Naive thymus-derived CD8-positive, alpha-beta T cell (primary cell): ENCODE results near the gene PRKCB. TPM values are rescaled to one million over a fixed set of nuclear protein-coding genes. Genes with fewer than 3 reads are reported as not detected.

Source experiments
- ATAC-seq, 2 donors: fragments of 150-1000 bp; cut with Tn5 transposase in 1 of 2; sonication (Bioruptor Pico), chemical (Tn5 transposase) in 1 of 2; 1 replicate in 1 of 2; 2 replicates in 1 of 2; pipeline ENCODE4 v1.10.0; 2021; ENCODE audit warnings: mild to moderate bottlenecking in 2 of 2, moderate library complexity in 2 of 2
- POLR2A ChIA-PET: fragments of 350-600 bp; sonication (Branson Sonifier 250); formaldehyde crosslinking; loops from one replicate; lab custom pipeline; 2021; ENCODE audit warnings: antibody characterized with exemption; lab: Charles Lee
- DNase-seq, 10 donors: peaks; one replicate each; pipeline versions ENCODE4 v3.0.0 to v3.0.0-alpha.2; 2020 to 2022
- H3K27ac Mint-ChIP-seq, 10 donors: one replicate each; pipeline ENCODE4 v1.8.0; 2020 to 2022; ENCODE audit warnings: mild to moderate bottlenecking in 10 of 10, mixed read lengths in 10 of 10, moderate library complexity in 4 of 10, inconsistent platforms in 1 of 10
- H3K27me3 Mint-ChIP-seq, 5 donors: one replicate each; pipeline ENCODE4 v1.8.0; 2021 to 2022; ENCODE audit warnings: mixed read lengths in 5 of 5
- H3K36me3 Mint-ChIP-seq, 3 donors: one replicate each; pipeline ENCODE4 v1.8.0; 2020 to 2022; ENCODE audit warnings: mixed read lengths in 3 of 3, mild to moderate bottlenecking in 2 of 3, inconsistent platforms in 1 of 3
- H3K4me1 Mint-ChIP-seq, 4 donors: one replicate each; pipeline ENCODE4 v1.8.0; 2021 to 2022; ENCODE audit warnings: mixed read lengths in 4 of 4
- H3K4me3 Mint-ChIP-seq, 10 donors: one replicate each; pipeline ENCODE4 v1.8.0; 2020 to 2022; ENCODE audit warnings: mild to moderate bottlenecking in 10 of 10, mixed read lengths in 10 of 10, moderate library complexity in 6 of 10, inconsistent platforms in 1 of 10
- H3K9me3 Mint-ChIP-seq, 9 donors: one replicate each; pipeline ENCODE4 v1.8.0; 2020 to 2022; ENCODE audit warnings: mixed read lengths in 9 of 9, mild to moderate bottlenecking in 3 of 9, inconsistent platforms in 1 of 9, moderate library complexity in 1 of 9
- polyA plus RNA-seq, 3 donors: library from polyadenylated mRNA; unstranded; fragments of 300-500 nt; fragmentation: Illumina TruSeq; gene quantifications; one replicate each; pipeline ENCODE4 v1.2.3, GENCODE V29; 2021
- total RNA-seq, 8 experiments: library from RNA in 2 of 8; stranded (reverse) in 2 of 8; gene quantifications; one replicate each; pipeline ENCODE4 v1.2.3 and lab custom pipeline; 2021 to 2026

Gene PRKCB
- total and polyA plus RNA-seq, 5 experiments from 2014 or later, result 57.2 to 142 (median 123) TPM

DNA sequence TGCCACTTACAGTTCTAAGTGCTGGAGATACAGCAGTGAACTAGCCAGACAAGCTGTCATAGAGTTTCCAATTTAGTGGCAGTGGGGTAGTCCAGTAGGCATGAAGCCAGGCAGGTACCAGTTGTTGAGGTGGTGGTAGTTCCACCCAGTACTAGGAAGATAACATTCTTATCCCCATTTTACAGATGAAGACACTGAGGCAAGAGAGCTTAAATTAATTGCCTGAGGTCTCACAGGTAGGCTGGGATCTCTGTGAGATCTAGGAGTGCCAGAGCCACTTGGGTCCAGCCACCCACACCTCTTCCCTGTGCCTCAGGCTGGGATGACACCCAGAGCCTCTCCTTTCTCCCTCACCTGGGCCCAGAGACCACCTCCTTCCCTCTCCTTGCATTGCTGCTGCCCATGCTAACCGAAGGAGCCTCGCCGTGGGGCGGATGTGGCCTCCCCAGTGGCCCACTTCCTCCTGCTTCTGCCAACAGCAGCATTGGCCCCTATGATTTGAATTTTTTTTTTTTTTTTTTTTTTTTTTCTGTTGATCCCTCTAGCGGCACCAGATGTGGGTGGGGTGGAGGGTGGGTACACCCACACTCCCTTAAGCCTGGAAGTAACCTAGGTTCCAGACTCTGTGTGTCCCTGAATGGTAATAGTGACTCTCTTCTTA lies 114.0 kb downstream of the PRKCB start:
- H3K27me3 Mint-ChIP-seq, result no peaks in the 10 kb centered on the region
- peak overlapping the region; percentile 37 to 82 (median 79) for H3K4me3 Mint-ChIP-seq
- POLR2A ChIA-PET, result interaction anchor here (0.6 to 3.1 kb wide), 16 partner anchors 10 to 126 kb away, joined by 3 to 30 read pairs (median 3); no protein-coding TSS in a partner anchor
- H3K4me1 Mint-ChIP-seq, result peaks cover 67 to 98% (median 96%) of the 10 kb centered on the region in 4 donors
- peak overlapping the region; percentile 87 to 97 (median 93) for H3K27ac Mint-ChIP-seq
- ATAC-seq (peak; percentile 70 to 75), DNase-seq (peak; percentile 49 to 92 (median 78))
- H3K9me3 Mint-ChIP-seq, result no peaks in the 10 kb centered on the region
- H3K36me3 Mint-ChIP-seq, result no peaks in the 10 kb centered on the region

DNA sequence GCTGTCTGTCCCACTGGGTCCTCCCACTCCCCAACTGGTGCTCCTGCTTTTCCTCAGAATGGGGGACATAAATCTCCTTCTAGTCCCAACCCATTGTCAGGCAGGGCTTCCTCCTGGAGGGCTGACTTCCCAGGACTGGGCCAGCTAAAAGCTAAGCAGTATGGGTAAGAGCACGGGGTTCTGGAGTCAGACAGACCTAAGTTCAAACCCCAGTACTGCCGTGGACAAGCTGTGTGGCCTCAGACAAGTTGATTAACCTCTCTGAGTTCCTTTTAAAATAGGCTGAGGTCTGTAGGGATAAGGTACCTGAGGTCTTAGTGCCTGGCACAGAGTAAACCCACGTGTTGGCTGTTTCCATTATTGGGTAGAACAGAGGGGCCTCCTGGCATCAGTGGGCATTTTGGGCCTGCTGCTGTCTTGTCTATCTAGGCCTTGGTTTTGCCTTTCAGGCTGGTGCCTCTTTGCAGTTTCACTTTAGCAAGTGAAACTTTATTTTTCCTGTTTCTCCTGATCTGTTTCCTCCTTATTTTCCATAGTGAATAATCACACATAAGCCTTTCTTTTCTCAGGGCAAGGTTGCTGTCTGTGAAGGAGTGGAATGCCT lies 114.6 kb downstream of the PRKCB start:
- peaks cover 62 to 98% (median 96%) of the 10 kb centered on the region in 4 donors for H3K4me1 Mint-ChIP-seq
- H3K4me3 Mint-ChIP-seq, result peak overlapping the region; percentile 55 to 82 (median 79)
- POLR2A ChIA-PET, result interaction anchor here (0.8 to 3.1 kb wide), 11 partner anchors 9 to 113 kb away, joined by 3 to 30 read pairs (median 3); no protein-coding TSS in a partner anchor
- no peaks in the 10 kb centered on the region for H3K27me3 Mint-ChIP-seq
- no peaks in the 10 kb centered on the region for H3K9me3 Mint-ChIP-seq
- peak overlapping the region; percentile 87 to 97 (median 93) for H3K27ac Mint-ChIP-seq
- DNase-seq, result no peak
- peak in 1 of 2 donors; percentile 3 for ATAC-seq
- no peaks in the 10 kb centered on the region for H3K36me3 Mint-ChIP-seq

DNA sequence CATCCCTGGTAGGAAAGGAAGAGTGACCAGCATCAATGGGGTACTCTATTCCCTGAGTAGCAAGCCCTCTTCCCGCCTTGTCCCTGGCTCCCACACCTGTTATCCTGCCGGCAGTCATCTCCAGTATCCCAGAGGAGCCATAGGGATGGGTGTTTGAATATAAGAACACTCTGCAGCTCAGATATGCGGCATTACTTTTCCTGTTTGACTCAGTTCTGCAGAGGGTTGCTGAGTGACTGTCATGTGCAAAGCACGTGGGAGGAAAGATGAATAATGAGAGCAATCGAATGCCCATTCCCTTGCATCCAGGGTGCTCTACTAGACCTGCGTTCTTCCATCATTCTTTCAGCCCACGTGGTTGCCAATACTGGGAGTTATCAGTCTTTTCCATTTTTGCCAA lies 115.1 kb downstream of the PRKCB start:
- POLR2A ChIA-PET, result interaction anchor here (1.0 to 3.1 kb wide), 6 partner anchors 9 to 77 kb away, joined by 3 to 30 read pairs (median 3); no protein-coding TSS in a partner anchor
- H3K4me3 Mint-ChIP-seq, result peak overlapping the region; percentile 55 to 82 (median 76)
- peaks cover 58 to 98% (median 95%) of the 10 kb centered on the region in 4 donors for H3K4me1 Mint-ChIP-seq
- H3K27ac Mint-ChIP-seq, result peak overlapping the region; percentile 87 to 97 (median 93)
- no peaks in the 10 kb centered on the region for H3K27me3 Mint-ChIP-seq
- H3K36me3 Mint-ChIP-seq, result no peaks in the 10 kb centered on the region
- DNase-seq (no peak), ATAC-seq (no peak)
- no peaks in the 10 kb centered on the region for H3K9me3 Mint-ChIP-seq

DNA sequence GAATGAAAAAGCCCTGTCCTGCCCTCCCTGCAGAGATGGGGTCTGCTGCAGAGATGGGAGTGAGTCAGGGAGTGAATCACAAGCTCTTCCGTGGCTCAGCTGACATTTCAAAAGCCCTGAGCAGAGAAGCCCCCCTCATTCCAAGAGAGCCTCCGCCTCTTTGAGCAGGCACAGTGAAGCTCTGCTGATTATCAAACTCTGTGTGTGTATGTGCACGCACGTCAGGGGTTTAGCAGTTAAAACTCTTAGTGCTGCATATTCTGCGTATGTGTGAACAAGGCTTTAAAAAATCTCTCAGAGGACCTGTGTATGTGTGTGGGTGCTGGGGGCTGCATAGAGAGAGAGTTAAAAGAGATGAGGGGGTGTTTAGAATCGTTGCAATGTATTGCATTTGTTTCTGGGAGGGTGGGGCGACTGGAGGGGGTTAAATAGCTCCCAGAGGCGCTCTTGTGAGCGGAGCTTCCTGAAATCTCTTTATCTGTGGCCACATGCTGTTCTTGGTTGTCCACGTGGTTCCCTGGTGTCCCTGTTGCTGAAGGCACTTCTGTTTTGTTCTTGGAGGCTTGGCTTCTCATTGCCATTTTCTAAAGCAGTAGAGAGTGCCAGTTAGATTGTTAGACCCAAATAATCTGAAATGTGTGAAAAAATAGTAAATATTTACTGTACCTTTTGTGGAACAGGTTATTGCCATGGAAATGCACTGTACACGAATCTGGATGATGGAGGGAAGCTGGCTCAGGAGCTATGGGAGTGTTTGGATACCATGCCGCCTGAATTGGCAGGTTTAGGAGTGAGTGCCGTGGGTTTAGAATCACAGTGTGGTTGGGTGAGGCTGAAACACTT lies 116.6 kb downstream of the PRKCB start:
- H3K4me1 Mint-ChIP-seq, result peaks cover 56 to 96% (median 89%) of the 10 kb centered on the region in 4 donors
- no peaks in the 10 kb centered on the region for H3K27me3 Mint-ChIP-seq
- H3K36me3 Mint-ChIP-seq, result no peaks in the 10 kb centered on the region
- no peaks in the 10 kb centered on the region for H3K9me3 Mint-ChIP-seq
- peak; percentile 15 to 28 for ATAC-seq
- H3K4me3 Mint-ChIP-seq, result peak overlapping the region; percentile 47 to 83 (median 79)
- POLR2A ChIA-PET, result interaction anchor here (0.5 to 1.6 kb wide), 15 partner anchors 8 to 115 kb away, joined by 3 to 8 read pairs (median 3); no protein-coding TSS in a partner anchor
- peak in 6 of 10 donors; percentile 21 to 43 (median 34) for DNase-seq
- H3K27ac Mint-ChIP-seq, result peak overlapping the region; percentile 87 to 95 (median 92)

DNA sequence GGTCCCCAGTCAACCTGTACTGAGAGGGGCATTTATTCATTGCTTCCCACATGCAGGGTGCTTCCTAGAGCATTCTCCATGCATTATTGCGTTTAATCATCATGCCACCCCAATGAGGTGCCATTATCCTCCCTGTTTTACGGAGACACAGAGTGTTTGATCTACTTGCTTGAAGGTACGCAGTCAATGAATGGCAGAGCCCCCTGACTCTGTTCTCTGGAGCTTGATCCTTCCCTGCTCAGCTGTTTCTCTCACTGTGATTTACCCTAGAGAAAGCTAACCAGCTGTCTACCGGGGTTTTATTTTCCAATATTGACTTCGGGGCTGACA lies 117.2 kb downstream of the PRKCB start:
- DNase-seq (no peak), ATAC-seq (no peak)
- POLR2A ChIA-PET, result interaction anchor here (0.8 to 1.6 kb wide), 13 partner anchors 7 to 116 kb away, joined by 3 to 8 read pairs (median 3); no protein-coding TSS in a partner anchor
- Mint-ChIP-seq H3K4me1 (peaks cover 56 to 94% (median 88%) of the 10 kb centered on the region in 4 donors), H3K27me3 (no peaks in the 10 kb centered on the region), H3K27ac (peak overlapping the region; percentile 83 to 95 (median 92)), H3K9me3 (no peaks in the 10 kb centered on the region), H3K36me3 (no peaks in the 10 kb centered on the region), H3K4me3 (peak overlapping the region; percentile 47 to 83 (median 79))

DNA sequence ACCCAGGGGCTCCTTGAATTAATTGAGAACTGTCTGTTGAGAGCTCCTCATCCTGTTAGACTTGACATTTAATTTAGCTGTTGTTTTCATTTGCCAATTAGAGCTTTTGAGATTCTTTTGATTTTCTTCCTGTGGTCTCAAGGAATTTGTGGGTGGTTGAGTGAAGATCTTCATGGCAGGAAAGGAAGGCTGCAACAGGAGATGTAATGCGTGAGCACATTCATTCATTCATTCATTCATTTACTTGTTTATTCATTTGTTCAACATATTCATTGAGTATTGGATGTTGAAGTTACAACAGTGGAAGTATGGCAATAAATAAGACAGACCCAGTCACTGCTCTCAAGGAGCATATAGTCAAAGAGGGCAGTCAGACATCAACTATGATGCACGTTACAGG lies 117.7 kb downstream of the PRKCB start:
- H3K4me3 Mint-ChIP-seq, result peak overlapping the region in 9 of 10 donors; percentile 20 to 83 (median 77)
- H3K4me1 Mint-ChIP-seq, result peaks cover 54 to 92% (median 85%) of the 10 kb centered on the region in 4 donors
- peak overlapping the region; percentile 44 to 95 (median 92) for H3K27ac Mint-ChIP-seq
- DNase-seq (no peak), ATAC-seq (no peak)
- no peaks in the 10 kb centered on the region for H3K36me3 Mint-ChIP-seq
- no peaks in the 10 kb centered on the region for H3K27me3 Mint-ChIP-seq
- no peaks in the 10 kb centered on the region for H3K9me3 Mint-ChIP-seq
- POLR2A ChIA-PET, result interaction anchor here (0.7 to 1.6 kb wide), 8 partner anchors 9 to 76 kb away, joined by 3 to 4 read pairs (median 3); no protein-coding TSS in a partner anchor

DNA sequence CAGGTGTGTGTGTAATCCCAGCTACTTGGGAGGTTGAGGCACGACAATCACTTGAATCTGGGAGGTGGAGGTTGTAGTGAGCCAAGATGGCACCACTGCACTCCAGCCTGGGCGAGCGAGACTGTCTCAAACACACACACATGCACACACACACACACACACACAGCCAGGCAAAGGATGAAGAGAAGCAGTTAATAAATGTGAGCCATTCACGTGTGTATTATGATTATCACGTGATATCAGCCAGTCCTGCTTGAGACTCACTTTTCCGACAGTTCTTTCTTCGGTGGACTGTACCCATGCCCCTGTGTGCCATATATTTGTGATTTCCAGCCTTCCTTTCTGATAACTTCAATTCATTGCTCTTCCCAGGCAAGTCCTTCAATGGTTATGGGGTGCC lies 119.3 kb downstream of the PRKCB start:
- H3K27me3 Mint-ChIP-seq, result no peaks in the 10 kb centered on the region
- DNase-seq (no peak), ATAC-seq (no peak)
- no peaks in the 10 kb centered on the region for H3K36me3 Mint-ChIP-seq
- peak overlapping the region in 6 of 10 donors; percentile 17 to 94 (median 62) for H3K27ac Mint-ChIP-seq
- POLR2A ChIA-PET, result interaction anchor here (2.3 kb wide), 1 partner anchor 11 kb away, joined by 8 read pairs; no protein-coding TSS in a partner anchor
- H3K4me3 Mint-ChIP-seq, result peak overlapping the region in 1 of 10 donors; percentile 15
- H3K4me1 Mint-ChIP-seq, result peaks cover 58 to 92% (median 86%) of the 10 kb centered on the region in 4 donors
- no peaks in the 10 kb centered on the region for H3K9me3 Mint-ChIP-seq

DNA sequence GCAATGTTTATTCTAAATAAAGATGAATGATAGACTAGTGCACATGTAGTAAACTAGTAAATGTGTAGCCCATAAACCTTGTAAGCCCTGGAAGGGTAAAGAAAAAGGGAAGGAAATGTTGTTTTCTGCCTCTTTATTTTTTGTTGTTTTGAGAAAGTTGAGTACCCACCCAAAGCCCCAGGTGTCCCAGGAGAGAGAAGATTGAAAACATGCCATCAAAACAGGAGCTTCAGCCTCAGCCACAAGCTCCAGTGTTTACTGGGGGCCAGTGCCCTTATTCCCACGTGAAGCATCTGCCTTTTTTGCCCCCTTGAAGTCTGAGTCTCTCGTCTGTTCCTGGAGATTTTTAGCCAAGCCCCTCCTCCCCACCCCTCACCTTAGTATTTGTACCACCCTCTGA lies 121.5 kb downstream of the PRKCB start:
- Mint-ChIP-seq H3K27ac (peak overlapping the region; percentile 58 to 94 (median 74)), H3K4me3 (peak overlapping the region in 9 of 10 donors; percentile 32 to 65 (median 51)), H3K9me3 (no peaks in the 10 kb centered on the region), H3K27me3 (no peaks in the 10 kb centered on the region), H3K4me1 (peaks cover 51 to 92% (median 86%) of the 10 kb centered on the region in 4 donors), H3K36me3 (no peaks in the 10 kb centered on the region)
- DNase-seq (no peak), ATAC-seq (no peak)
- POLR2A ChIA-PET, result interaction anchor here (0.8 to 1.2 kb wide), 3 partner anchors 53 to 80 kb away, joined by 3 to 4 read pairs (median 4); no protein-coding TSS in a partner anchor

DNA sequence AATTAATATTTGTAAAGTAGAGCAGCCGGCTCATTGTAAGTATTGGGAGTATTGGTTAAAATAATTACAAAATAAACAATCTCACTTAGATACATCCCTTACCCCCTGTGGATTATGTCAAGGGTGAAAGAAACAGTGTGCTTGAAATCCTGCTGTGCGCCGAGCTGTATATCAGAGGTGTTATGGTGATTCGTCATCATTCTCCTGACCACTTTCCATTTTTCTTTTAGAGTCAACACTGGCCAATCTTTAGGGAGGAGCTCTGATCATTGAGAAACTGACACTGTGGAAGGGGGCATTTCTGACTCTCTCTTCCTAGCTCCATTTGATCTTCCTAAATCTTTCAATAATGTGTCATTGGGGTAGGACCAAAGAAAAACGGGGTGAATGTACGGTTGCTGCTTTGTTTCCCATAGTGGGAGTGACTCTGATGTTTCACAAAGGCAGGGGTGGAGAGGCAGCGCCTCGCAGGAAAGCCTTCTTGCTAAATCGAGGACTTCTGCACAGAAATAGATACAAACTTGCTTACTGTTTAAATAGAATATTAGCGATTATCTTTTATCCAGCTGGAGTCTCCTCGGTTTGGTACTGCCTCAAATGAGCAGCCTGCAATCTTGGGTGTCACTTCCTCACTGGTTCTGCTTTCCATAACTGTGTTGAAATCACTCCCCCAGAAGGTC lies 123.4 kb downstream of the PRKCB start:
- Mint-ChIP-seq H3K27ac (peak overlapping the region; percentile 59 to 98 (median 86)), H3K4me3 (peak overlapping the region; percentile 23 to 89 (median 72)), H3K36me3 (peaks cover 0 to 11% (median 6%) of the 10 kb centered on the region in 3 donors), H3K9me3 (no peaks in the 10 kb centered on the region), H3K27me3 (no peaks in the 10 kb centered on the region), H3K4me1 (peaks cover 40 to 89% (median 82%) of the 10 kb centered on the region in 4 donors)
- DNase-seq (no peak), ATAC-seq (peak in 1 of 2 donors; percentile 41)
- POLR2A ChIA-PET, result interaction anchor here (0.7 to 4.3 kb wide), 8 partner anchors 7 to 117 kb away, joined by 3 to 30 read pairs (median 3); no protein-coding TSS in a partner anchor

DNA sequence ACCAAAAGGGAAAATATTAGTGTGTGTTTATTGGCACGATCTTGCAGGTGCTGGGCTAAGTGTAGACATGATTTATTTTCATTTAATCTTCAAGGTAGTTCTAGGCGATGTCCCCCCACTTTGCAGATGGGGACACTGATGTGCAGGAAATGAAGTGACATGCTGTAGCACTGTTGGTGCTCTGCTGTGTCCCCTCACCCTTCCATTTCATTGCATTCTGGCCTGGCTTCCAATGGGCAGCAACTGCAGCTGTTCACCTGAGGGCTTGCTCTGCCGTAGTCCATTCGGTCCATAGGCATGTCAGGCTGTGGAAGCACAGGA lies 123.9 kb downstream of the PRKCB start:
- Mint-ChIP-seq H3K4me3 (peak overlapping the region; percentile 23 to 89 (median 72)), H3K4me1 (peaks cover 36 to 84% (median 77%) of the 10 kb centered on the region in 4 donors), H3K27me3 (no peaks in the 10 kb centered on the region), H3K36me3 (peaks cover 0 to 13% (median 6%) of the 10 kb centered on the region in 3 donors), H3K9me3 (no peaks in the 10 kb centered on the region), H3K27ac (peak overlapping the region; percentile 59 to 98 (median 86))
- peak; percentile 29 to 44 for ATAC-seq
- POLR2A ChIA-PET, result interaction anchor here (0.7 to 4.3 kb wide), 9 partner anchors 7 to 118 kb away, joined by 3 to 30 read pairs (median 3); no protein-coding TSS in a partner anchor
- no peak for DNase-seq
